GM19193 (cell line): Measurements from ENCODE around the gene S100Z.

Experiments used
- POLR2A ChIP-seq: IDR thresholded peaks from 4 replicates; pipeline ENCODE4 v1.6.1; 2011; ENCODE audit not compliant: insufficient read depth, insufficient read length; ENCODE audit errors: extremely low read depth

The S100Z gene

GRCh38 chr5:76849419-76850291 lies at the start of gene S100Z:
TSS of gene S100Z (plus strand) at chr5:76850014. CDS start at chr5:76875360, 25,346 bp downstream.
- TF ChIP-seq POLR2A = no peak

GRCh38 chr5:76800579-76800978 lies 49.2 kb upstream of the S100Z start:
- TF ChIP-seq POLR2A = no peak

DNA sequence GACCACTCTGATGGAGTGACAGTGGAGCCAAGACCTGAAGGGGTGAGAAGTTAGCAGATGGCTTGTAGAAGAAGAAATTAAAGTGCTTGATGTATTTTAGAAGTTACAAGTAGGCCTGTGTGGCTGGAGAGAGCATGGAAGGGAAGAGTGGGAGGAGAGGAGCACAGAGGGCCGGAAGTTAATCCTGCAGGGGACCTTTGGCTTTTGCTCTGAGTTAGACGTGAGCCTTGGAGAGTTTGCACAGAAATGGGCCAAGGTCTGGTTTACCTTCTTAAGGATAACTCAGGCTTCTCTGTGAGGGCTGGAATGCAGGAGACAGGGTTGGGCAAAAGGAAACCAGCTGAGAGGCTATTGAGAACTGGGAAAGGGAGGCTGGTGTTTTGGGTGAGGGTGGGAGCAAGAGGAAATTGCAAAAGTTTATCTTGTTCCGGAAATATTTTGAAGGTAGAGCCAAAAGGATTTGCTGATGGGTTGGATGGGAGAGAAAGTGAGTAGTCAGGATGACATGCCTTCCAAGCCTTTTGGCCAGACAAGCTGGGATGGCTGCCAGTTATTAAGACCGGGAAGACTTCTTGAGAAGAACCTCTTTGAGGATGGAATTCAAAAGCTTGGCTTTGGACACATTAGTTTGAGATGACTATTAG lies 48.5 kb upstream of the S100Z start:
- no peak for TF ChIP-seq POLR2A

DNA sequence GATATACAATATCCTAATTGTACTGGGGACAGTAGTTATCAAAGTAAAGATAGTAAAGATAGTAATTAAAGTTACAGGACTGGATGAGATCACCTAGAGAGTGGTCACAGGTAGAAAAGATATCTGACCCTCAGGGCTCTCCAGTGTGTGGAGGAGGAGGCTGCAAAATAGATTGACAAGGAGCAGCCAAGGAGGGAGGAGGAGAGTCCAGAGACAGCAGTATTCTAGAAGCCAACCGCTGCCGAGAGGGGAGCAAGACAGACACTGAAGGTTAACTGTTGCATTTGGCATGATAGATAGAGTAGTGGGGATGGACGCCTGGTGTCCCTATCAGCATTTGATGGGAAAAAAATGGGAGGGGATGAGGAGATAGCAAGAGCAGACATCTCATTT lies 48.0 kb upstream of the S100Z start:
- TF ChIP-seq POLR2A = no peak

DNA sequence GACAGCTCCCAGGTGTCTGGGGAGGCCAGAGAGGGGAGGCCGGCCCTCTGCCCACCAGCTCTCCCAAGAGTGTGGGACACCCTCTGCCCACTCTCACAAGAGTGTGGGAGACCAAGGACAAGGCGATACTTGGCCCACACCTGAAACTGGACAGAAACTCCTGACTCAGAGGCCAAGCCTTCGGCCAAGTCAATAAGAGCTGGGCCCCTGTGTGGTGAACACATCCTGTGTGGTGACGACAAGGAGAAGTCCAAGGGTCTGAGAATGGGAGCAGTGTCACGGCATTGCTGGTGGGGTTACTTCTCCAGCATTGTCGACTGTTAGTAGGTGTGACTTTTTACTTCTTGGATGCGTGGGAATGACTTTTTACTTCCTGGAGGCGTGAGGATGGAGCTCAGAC lies 45.5 kb upstream of the S100Z start:
- no peak for TF ChIP-seq POLR2A

- TF ChIP-seq POLR2A = no peak
These were observed 43.9 kb upstream of the S100Z start for GRCh38 chr5:76805821-76806505.

DNA sequence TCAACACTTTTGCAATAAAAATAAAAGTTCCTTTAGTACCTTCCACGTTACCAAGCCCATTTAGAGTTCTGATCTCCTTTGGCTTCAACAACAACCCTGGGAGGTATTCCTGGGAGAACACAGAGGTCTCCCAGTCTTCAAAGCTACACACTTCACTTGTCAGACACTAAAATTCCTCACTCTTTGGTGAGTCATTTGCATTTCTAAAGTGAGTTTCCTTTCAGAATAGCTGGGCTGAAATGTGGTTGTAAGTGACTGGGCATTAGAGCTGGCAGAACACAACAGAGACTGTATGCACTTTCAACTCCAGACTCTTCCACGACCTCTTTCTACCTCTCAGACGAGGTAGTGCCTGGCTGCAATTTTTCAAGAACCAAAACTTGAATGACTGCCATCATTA lies 42.5 kb upstream of the S100Z start:
- TF ChIP-seq POLR2A = no peak

DNA sequence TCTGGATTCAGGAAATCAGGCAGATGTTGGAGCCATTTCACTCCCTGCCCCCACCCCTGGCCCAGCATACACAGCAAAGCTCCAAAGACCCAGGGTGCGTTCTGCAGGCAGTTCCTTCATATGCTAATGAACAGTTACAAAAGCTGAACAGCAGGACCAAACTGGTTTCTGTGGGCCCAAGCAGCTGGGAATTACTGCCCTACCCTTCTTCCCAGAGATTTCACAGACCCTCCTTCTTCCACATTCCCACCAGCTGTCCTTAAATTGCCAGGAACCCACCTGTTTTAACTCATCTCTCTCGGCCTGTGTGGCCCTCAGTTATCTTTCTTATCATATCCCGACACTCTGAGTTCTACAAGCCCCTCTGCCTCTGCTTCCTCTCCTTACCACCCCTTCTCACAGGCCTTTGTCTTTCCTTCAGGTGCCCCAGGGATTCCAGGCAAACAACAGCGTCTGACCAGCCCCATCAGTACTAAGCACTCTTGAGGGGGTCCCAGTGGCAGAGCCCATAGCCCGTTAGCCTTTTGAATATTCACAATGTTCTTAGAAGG lies 41.6 kb upstream of the S100Z start:
- TF ChIP-seq POLR2A = no peak

GRCh38 chr5:76809141-76809540 lies 40.7 kb upstream of the S100Z start:
- no peak for TF ChIP-seq POLR2A

GRCh38 chr5:76810236-76810635 lies 39.6 kb upstream of the S100Z start:
- TF ChIP-seq POLR2A = no peak

GRCh38 chr5:76811214-76811613 lies 38.6 kb upstream of the S100Z start:
- TF ChIP-seq POLR2A = no peak

GRCh38 chr5:76813982-76814562 lies 35.7 kb upstream of the S100Z start:
- TF ChIP-seq POLR2A = no peak

DNA sequence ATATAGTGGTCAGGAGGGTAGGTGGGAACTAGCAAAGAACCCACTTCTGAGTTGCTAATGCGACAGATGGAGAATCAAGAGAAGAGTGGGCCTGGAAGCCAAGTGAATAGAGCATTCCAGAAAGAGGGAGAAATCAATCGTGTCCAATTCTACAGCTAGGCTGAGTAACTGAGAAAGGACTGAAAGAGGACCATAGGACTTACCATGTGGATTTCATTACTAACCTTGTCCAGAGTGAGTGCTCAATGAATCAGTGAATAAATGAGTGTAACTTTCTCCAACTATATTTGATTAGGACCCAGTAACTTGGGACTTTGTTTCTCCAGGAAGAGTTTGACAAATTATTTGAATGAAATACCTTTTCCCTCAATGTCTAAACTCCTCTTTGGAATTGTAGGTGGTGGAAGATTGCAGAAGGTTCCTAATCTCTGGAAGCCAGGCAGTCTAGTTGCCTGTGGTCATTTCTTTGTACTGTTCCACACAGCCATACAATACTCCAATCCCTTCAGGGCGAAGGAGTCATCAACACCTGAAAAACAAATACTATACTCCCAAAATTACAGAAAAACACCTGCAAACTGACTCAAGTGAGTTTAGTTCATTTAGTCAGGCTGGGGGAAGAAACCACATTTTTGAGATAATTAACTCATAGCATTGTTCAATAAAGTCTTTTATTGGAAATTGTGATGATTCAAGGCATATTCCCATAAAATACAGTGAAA lies 33.5 kb upstream of the S100Z start:
- TF ChIP-seq POLR2A = no peak
